Stimulated activated CD4-positive, alpha-beta T cell treated with anti-CD3 and anti-CD28 coated beads, Interleukin-12 subunit alpha, Interleukin-12 subunit beta, amount 100 ng/mL, for 48 hours (primary cell): ENCODE data around the gene ANKRD36.
"Not testable (repeated sequence)": the region's sequence is repeated elsewhere in the genome, so short reads cannot be mapped to it uniquely, and the experiment has no call there.

ENCODE experiments used
- DNase-seq, 3 donors: peaks; one replicate each; pipeline ENCODE4 v3.0.0-alpha.2; 2020; ENCODE audit warnings: low read depth in 2 of 3, low spot score in 1 of 3

The ANKRD36 gene

GRCh38 chr2:97112320-97113049 is 468 bp upstream of the ANKRD36 start:
- peak; percentile 26 to 62 (median 27) for DNase-seq

GRCh38 chr2:97113882-97114255 is 916 bp downstream of the ANKRD36 start:
- not testable (repeated sequence) for DNase-seq

- DNase-seq = not testable (repeated sequence)
Observed at GRCh38 chr2:97129090-97129489, 16.1 kb downstream of the ANKRD36 start.

GRCh38 chr2:97144016-97144415 is 31.1 kb downstream of the ANKRD36 start:
- not testable (repeated sequence) for DNase-seq

- DNase-seq = not testable (repeated sequence)
Observed at GRCh38 chr2:97166548-97166947, 53.6 kb downstream of the ANKRD36 start.

GRCh38 chr2:97167938-97168337 is 55.0 kb downstream of the ANKRD36 start:
- not testable (repeated sequence) for DNase-seq

- not testable (repeated sequence) for DNase-seq
Observed at GRCh38 chr2:97168583-97168982, 55.6 kb downstream of the ANKRD36 start.

- DNase-seq = not testable (repeated sequence)
Observed at GRCh38 chr2:97180391-97180790, 67.4 kb downstream of the ANKRD36 start.

- not testable (repeated sequence) for DNase-seq
Observed at GRCh38 chr2:97195349-97195748, 82.4 kb downstream of the ANKRD36 start.

GRCh38 chr2:97197251-97197650 is 84.3 kb downstream of the ANKRD36 start:
- not testable (repeated sequence) for DNase-seq

GRCh38 chr2:97200887-97201286 is 87.9 kb downstream of the ANKRD36 start:
- not testable (repeated sequence) for DNase-seq

- DNase-seq = not testable (repeated sequence)
Observed at GRCh38 chr2:97202643-97203250, 89.8 kb downstream of the ANKRD36 start.

GRCh38 chr2:97210325-97210724 is 97.4 kb downstream of the ANKRD36 start:
- DNase-seq = no peak

- DNase-seq = not testable (repeated sequence)
Observed at GRCh38 chr2:97215025-97215424, 102.1 kb downstream of the ANKRD36 start.

GRCh38 chr2:97230848-97231585 is 118.1 kb downstream of the ANKRD36 start:
- not testable (repeated sequence) for DNase-seq

- DNase-seq = not testable (repeated sequence)
Observed at GRCh38 chr2:97232981-97233380, 120.0 kb downstream of the ANKRD36 start.

- DNase-seq = not testable (repeated sequence)
Observed at GRCh38 chr2:97233660-97234295, 120.8 kb downstream of the ANKRD36 start.

- DNase-seq = not testable (repeated sequence)
Observed at GRCh38 chr2:97261192-97261591, 148.2 kb downstream of the ANKRD36 start.

GRCh38 chr2:97266449-97266848 is 153.5 kb downstream of the ANKRD36 start:
- not testable (repeated sequence) for DNase-seq

- DNase-seq = no peak
Observed at GRCh38 chr2:97267411-97268074, 154.6 kb downstream of the ANKRD36 start.
